ENCODE data around the gene ARMC9.
"Not testable (repeated sequence)": the region's sequence is repeated elsewhere in the genome, so short reads cannot be mapped to it uniquely, and the experiment has no call there.

Gene ARMC9

DNA sequence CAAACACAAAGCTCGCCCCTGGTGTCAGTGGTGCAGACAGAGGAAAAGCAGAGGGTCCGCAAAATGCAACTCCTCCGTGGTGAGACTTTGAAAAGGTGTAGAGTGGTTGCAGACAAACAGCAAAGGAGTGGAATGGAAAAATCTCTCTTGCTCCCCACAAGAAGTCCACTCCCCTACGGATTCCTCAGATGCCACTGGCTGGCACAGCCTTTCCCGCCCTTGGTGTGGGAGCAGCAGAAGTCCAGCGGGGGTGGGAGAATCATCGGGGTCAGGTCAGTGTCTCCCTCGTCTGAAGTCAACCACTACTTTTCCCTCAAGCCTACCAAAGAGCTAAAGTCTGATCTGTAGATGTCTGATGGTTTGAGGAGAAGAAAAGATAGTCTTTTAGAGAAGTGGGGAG, 174.8 kb downstream of the ARMC9 start:
- TF ChIP-seq, protein P1, sequence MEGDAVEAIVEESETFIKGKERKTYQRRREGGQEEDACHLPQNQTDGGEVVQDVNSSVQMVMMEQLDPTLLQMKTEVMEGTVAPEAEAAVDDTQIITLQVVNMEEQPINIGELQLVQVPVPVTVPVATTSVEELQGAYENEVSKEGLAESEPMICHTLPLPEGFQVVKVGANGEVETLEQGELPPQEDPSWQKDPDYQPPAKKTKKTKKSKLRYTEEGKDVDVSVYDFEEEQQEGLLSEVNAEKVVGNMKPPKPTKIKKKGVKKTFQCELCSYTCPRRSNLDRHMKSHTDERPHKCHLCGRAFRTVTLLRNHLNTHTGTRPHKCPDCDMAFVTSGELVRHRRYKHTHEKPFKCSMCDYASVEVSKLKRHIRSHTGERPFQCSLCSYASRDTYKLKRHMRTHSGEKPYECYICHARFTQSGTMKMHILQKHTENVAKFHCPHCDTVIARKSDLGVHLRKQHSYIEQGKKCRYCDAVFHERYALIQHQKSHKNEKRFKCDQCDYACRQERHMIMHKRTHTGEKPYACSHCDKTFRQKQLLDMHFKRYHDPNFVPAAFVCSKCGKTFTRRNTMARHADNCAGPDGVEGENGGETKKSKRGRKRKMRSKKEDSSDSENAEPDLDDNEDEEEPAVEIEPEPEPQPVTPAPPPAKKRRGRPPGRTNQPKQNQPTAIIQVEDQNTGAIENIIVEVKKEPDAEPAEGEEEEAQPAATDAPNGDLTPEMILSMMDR (conservative IDR thresholded peaks at IDR 0.05; ENCODE audit: low read length) = no peak
- H3K4me3 ChIP-seq (ENCODE audit: low read length) = no peak overlapping the region
- DNase-seq (ENCODE audit: low read depth) = no peak

DNA sequence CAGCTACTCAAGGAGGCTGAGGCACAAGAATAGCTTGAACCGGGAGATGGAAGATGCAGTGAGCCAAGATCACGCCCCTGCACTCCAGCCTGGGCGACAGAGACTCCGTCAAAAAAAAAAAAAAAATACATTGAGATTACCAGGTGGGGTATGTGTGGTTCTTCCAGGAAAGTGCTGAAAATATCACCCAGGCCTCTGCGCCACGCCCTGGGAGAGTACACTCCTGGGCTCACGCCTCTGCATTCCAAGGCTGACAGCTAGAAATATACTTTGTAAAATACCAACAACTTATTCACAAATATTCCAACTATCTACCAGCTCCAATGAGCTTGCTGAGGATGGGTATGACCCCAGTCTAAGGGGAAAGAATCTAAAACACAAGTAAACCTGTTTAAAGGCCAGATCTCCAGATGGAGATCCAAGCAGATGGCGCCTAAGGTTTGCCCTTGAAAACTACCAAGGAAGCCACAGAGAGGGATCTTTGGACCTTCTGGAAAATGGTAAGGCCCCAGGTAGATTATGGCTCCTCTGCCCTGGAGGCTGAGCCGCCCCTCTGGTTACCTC, 175.4 kb downstream of the ARMC9 start:
- DNase-seq (ENCODE audit: low read depth) = no peak
- no peak overlapping the region for H3K4me3 ChIP-seq (ENCODE audit: low read length)
- TF ChIP-seq, protein P1 (conservative IDR thresholded peaks at IDR 0.05; ENCODE audit: low read length) = no peak

DNA sequence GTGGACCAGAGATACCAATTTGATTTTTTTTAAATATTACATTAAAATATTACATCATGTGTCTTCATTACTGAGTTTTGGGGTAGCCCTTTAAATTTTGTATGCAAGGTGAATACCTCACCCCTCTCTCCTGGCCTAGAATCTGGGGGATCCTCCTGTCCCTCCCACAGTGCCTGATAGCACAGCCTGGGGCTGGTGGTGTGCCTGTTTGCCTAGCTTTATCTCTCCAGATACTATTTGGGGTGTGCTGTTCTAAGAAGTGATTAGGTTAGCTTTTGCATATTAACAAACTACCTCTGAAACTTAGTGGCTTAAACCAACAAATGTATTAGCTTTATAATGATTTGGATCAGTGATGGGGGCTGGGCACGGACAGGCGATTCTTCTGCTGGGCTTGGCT, 176.3 kb downstream of the ARMC9 start:
- TF ChIP-seq, protein P1 (conservative IDR thresholded peaks at IDR 0.05; ENCODE audit: low read length) = no peak
- DNase-seq (ENCODE audit: low read depth) = no peak
- H3K4me3 ChIP-seq (ENCODE audit: low read length) = no peak overlapping the region

DNA sequence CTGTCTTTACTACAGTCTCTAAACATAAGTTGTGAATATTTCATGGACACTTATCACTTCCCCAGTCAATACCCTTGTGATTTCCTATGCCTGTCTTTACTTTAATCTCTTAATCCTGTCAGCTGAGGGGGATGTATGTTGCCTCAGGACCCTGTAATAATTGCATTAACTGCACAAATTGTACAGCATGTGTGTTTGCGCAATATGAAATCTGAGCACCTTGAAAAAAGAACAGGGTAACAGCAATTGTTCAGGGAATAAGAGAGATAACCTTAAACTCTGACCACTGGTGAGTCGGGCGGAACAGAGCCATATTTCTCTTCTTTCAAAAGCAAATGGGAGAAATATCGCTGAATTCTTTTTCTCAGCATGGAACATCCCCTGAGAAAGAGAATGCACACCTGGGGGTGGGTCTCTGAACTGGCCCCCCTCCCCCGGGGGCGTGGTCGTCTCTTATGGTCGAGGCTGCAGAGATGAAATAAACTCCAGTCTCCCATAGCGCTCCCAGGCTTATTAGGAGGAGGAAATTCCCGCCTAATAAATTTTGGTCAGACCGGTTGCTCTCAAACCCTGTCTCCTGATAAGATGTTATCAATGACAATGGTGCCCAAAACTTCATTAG, 177.7 kb downstream of the ARMC9 start:
- DNase-seq (ENCODE audit: low read depth) = not testable (repeated sequence)

DNA sequence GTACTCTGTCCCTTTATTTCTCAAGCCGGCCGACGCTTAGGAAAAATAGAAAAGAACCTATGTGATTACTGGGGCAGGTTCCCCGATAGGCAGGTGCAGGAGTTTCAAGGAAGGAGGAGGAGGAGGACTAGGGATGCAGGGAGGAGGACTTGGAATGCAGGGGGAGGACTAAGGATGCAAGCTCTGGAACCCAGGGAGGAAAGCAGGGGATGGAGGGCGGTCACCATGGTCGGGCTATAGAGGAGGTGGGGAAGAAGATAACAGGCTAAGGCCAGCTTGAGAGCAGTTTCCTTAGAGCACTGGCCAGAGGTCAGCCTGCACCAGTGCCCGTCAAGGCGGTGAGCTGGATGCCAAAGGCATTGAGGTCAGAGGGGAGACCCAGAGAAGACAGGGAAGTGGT, 178.4 kb downstream of the ARMC9 start:
- no peak overlapping the region for H3K4me3 ChIP-seq (ENCODE audit: low read length)

More for the DNA sequence above, 177.7 kb downstream of the ARMC9 start:
- not testable (repeated sequence) for H3K4me3 ChIP-seq (ENCODE audit: low read length)

DNA sequence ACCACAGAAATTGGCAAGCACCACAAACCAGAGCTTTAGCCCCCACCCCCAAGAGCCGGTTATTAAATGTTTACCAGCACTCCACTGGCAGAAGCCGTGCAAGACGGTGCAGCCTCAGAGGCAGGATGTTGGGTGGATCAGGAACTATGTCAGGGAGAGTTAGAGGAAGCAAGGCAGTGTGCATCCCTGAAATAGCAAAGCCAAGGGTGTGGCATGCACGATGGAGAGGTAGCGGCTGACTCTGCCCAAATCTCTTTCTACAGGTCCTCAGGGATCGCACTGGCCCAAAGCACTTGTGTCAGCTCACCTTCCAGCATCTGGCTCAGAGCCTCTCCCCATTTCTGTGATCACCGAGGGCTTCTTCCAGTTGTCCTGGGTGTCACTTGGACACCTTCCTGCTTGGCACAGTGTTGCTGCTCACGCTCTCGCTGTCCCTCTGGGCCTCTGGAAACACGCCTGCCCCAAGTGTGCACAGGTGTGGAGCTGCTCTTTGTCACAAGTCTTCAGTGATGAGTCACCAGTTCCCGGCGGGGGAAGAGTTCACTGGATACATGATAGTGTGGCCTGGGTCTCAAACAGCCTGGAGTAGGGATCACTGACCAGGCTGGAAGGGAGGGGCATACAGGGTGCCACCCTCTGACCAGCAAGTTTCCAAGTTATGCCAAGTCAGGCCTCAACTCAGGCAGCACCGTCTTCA, 179.7 kb downstream of the ARMC9 start:
- DNase-seq (ENCODE audit: low read depth) = no peak
- TF ChIP-seq, protein P1 (conservative IDR thresholded peaks at IDR 0.05; ENCODE audit: low read length) = no peak
- no peak overlapping the region for H3K4me3 ChIP-seq (ENCODE audit: low read length)

More for the DNA sequence above, 178.4 kb downstream of the ARMC9 start:
- no peak for DNase-seq (ENCODE audit: low read depth)
- TF ChIP-seq, protein P1 (conservative IDR thresholded peaks at IDR 0.05; ENCODE audit: low read length) = no peak

DNA sequence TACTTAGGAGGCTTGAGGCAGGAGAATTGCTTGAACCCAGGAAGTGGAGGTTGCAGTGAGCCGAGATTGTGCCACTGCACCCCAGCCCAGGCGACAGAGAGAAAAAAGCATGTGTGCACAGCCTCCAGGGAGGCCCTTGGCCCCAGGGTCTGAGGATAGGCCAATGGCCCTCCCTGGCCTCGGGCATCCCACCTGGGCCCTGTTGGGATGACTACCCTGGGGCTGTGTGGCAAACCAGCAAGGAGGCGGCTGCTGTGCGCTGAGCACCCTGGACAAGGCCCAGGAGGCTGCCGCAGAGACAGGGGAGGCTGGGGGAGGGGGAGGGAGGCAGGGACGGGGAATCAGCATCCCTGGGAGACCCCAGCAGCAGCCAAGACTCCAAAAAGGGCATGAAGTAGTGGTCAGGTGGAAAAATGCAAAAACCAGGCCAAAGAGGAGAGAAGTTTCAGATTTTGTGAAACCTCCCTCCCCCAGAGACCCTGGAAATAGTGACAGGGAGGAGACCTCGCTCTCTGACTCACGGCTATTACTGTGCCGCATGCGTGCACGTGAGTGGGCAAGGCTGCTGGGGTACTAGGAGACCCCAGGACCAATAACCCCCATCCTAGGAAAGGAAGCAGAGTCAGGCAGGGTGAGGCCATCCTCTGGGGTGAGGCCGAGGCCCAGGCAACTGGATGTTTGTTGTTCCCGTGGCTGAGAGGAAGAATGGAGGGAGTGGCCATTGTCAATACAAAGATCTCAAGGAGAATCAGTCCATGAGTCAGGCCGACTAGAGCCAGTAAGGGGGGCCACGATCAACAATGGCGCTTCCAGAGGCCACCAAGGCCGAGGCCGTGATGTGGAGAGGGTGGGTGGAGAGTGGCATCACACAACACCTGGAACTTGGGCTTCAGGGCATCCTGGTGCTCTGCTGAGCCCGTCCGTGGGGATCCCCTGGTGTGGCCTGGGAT, 181.1 kb downstream of the ARMC9 start:
- DNase-seq (ENCODE audit: low read depth) = no peak
- TF ChIP-seq, protein P1 (conservative IDR thresholded peaks at IDR 0.05; ENCODE audit: low read length) = no peak
- H3K4me3 ChIP-seq (ENCODE audit: low read length) = no peak overlapping the region

Data from AG10803 (cell line).